GM21515 (cell line): Measurements from ENCODE around the gene MAPK8IP1.

ENCODE experiments used
- ATAC-seq: cut with Tn5 transposase; IDR thresholded peaks from one replicate; pipeline ENCODE4 v1.9.1; 2021; ENCODE audit not compliant: unreplicated experiment

Gene MAPK8IP1

GRCh38 chr11:45859661-45860140 is 25.8 kb upstream of the MAPK8IP1 start:
- no peak for ATAC-seq

GRCh38 chr11:45860348-45860747 is 25.1 kb upstream of the MAPK8IP1 start:
- ATAC-seq: no peak

- no peak for ATAC-seq
Measured at GRCh38 chr11:45860764-45861510, 24.5 kb upstream of the MAPK8IP1 start.

- no peak for ATAC-seq
Measured at GRCh38 chr11:45864041-45864440, 21.4 kb upstream of the MAPK8IP1 start.

GRCh38 chr11:45869551-45869950 is 15.9 kb upstream of the MAPK8IP1 start:
- ATAC-seq: no peak

- no peak for ATAC-seq
Measured at GRCh38 chr11:45870706-45871105, 14.7 kb upstream of the MAPK8IP1 start.

- no peak for ATAC-seq
Measured at GRCh38 chr11:45871638-45872037, 13.8 kb upstream of the MAPK8IP1 start.

GRCh38 chr11:45872651-45873356 is 12.6 kb upstream of the MAPK8IP1 start:
- no peak for ATAC-seq

GRCh38 chr11:45876401-45876800 is 9.1 kb upstream of the MAPK8IP1 start:
- no peak for ATAC-seq

- ATAC-seq: no peak
Measured at GRCh38 chr11:45877221-45877620, 8.2 kb upstream of the MAPK8IP1 start.

GRCh38 chr11:45877845-45878244 is 7.6 kb upstream of the MAPK8IP1 start:
- no peak for ATAC-seq

- no peak for ATAC-seq
Measured at GRCh38 chr11:45879803-45880686, 5.4 kb upstream of the MAPK8IP1 start.

GRCh38 chr11:45880772-45881570 is 4.5 kb upstream of the MAPK8IP1 start:
- ATAC-seq: no peak

- ATAC-seq: no peak
Measured at GRCh38 chr11:45881708-45882368, 3.6 kb upstream of the MAPK8IP1 start.

- no peak for ATAC-seq
Measured at GRCh38 chr11:45884596-45885185, 760 bp upstream of the MAPK8IP1 start.

GRCh38 chr11:45885921-45886721 is 670 bp downstream of the MAPK8IP1 start:
- no peak for ATAC-seq

- ATAC-seq: no peak
Measured at GRCh38 chr11:45886816-45887520, 1.5 kb downstream of the MAPK8IP1 start.

- no peak for ATAC-seq
Measured at GRCh38 chr11:45887587-45887986, 2.1 kb downstream of the MAPK8IP1 start.
